Activated T-cell treated with anti-CD3 and anti-CD28 coated beads, Interleukin-2, amount 50 U/mL, for 24 hours (primary cell): ENCODE measurements around the gene FUBP1.
"Not testable (repeated sequence)": the region's sequence is repeated elsewhere in the genome, so short reads cannot be mapped to it uniquely, and the experiment has no call there.

ENCODE experiments used
- DNase-seq: peaks from one replicate; pipeline ENCODE4 v3.0.0-alpha.2; 2020
- H3K27ac Mint-ChIP-seq: 2 replicates; pipeline ENCODE4 v1.8.0; 2020; ENCODE audit warnings: mild to moderate bottlenecking, mixed read lengths
- H3K27me3 Mint-ChIP-seq: 2 replicates; pipeline ENCODE4 v1.8.0; 2020; ENCODE audit warnings: mixed read lengths
- H3K36me3 Mint-ChIP-seq: 2 replicates; pipeline ENCODE4 v1.8.0; 2020; ENCODE audit warnings: low read depth, mixed read lengths
- H3K4me1 Mint-ChIP-seq: 2 replicates; pipeline ENCODE4 v1.8.0; 2020; ENCODE audit warnings: low read depth, mixed read lengths
- H3K4me3 Mint-ChIP-seq: 2 replicates; pipeline ENCODE4 v1.8.0; 2020; ENCODE audit warnings: mild to moderate bottlenecking, moderate library complexity, mixed read lengths
- H3K9me3 Mint-ChIP-seq: 2 replicates; pipeline ENCODE4 v1.8.0; 2020; ENCODE audit warnings: mixed read lengths

FUBP1 gene

DNA sequence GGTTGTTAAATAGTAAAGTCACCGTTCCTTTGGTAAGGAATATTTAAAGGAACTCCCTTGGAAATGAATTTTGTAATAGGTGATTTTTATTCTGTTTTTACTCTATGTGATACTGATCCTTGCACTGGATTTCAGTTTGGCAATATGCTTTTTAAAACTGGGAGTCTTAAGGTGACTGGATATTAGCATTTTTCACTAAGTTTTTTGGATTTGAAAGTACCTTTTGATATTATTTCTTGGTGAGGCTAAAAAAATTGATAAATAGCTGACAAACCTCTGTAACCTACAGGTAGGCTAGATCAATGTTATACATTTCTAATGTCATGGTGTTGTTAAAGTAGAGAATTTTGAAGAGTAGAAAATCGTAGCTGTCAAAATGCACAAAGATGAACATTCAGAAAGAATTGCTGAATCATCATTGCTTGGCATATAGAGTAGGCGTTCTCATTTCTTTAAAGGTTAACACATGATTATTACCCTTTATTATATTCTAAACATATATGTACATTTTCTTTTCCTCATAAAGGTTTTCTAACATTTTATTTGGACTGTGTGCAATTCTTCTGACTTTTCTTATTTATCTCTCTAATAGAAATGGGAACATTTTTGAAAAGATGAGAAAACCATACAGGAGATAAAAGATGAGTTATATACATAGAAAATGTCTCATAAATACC is 24.3 kb upstream of the FUBP1 start:
- H3K4me1 Mint-ChIP-seq = peaks cover 54% of the 10 kb centered on the region
- peak overlapping the region; percentile 45 for H3K27ac Mint-ChIP-seq
- peaks cover 4% of the 10 kb centered on the region for H3K36me3 Mint-ChIP-seq
- DNase-seq = no peak
- H3K9me3 Mint-ChIP-seq = no peaks in the 10 kb centered on the region
- peak overlapping the region; percentile 27 for H3K4me3 Mint-ChIP-seq
- H3K27me3 Mint-ChIP-seq = no peaks in the 10 kb centered on the region

DNA sequence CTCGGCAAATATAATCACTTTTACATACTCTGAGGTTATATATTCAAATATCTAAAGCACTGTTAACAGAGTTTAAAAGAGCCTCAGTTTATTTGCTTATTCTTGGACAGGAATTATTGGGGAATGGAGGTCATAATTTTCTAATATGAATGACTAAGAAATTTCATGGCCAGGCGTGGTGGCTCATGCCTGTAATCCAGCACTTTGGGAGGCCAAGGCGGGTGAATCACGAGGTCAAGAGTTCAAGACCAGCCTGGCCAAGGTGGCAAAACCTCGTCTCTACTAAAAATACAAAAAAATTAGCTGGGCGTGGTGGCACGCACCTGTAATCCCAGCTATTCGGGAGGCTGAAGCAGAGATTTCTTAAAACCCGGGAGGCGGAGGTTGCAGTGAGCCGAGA is 21.7 kb upstream of the FUBP1 start:
- not testable (repeated sequence) for H3K27ac Mint-ChIP-seq, H3K27me3 Mint-ChIP-seq, H3K4me3 Mint-ChIP-seq, H3K9me3 Mint-ChIP-seq, DNase-seq
- H3K4me1 Mint-ChIP-seq = peaks cover 35% of the 10 kb centered on the region
- peaks cover 12% of the 10 kb centered on the region for H3K36me3 Mint-ChIP-seq

DNA sequence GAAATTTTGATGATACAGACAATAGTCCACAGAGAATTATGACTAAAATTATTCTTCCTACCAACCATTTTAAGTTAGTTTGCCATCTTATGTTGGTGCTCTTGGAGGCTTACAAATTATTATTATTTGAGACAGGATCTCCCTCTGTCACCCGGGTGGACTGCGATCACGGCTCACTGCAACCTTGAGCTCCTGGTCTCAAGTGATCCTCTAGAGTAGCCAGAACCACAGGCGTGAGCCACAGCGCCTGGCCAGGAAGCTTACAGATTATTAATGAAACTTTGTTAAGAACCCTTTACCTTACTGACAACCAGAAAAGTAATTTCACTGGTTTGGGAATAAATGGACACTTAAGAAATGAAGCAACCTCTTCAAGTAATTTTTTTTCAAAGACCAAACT is 17.9 kb upstream of the FUBP1 start:
- H3K4me1 Mint-ChIP-seq = peaks cover 10% of the 10 kb centered on the region
- no peaks in the 10 kb centered on the region for H3K9me3 Mint-ChIP-seq
- peaks cover 24% of the 10 kb centered on the region for H3K36me3 Mint-ChIP-seq
- no peak overlapping the region for H3K27ac Mint-ChIP-seq
- H3K4me3 Mint-ChIP-seq = no peak overlapping the region
- H3K27me3 Mint-ChIP-seq = no peaks in the 10 kb centered on the region
- DNase-seq = no peak

- Mint-ChIP-seq H3K4me3 (no peak overlapping the region), H3K4me1 (peaks cover 22% of the 10 kb centered on the region), H3K27me3 (no peaks in the 10 kb centered on the region), H3K27ac (no peak overlapping the region), H3K36me3 (peaks cover 32% of the 10 kb centered on the region), H3K9me3 (no peaks in the 10 kb centered on the region)
- no peak for DNase-seq
Measured at GRCh38 chr1:77994117-77994705, 15.3 kb upstream of the FUBP1 start.

DNA sequence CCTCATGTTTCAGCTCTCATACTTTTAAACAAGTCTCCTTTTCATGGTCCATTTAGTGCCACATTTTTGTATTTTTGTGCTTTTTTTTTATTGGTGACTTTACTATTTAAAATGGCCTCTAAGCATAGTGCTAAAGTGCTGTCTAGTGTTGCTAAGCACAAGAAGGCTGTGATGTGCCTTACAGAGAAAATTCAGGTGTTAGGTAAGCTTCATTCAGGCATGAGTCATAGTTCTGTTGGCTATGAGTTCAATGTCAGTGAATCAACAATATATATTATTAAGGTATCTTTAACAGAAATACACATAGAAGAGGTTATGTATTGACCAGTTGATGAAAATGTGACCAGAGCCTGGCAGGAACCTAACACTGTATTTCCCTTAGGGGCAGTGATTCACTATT is 12.8 kb upstream of the FUBP1 start:
- no peaks in the 10 kb centered on the region for H3K9me3 Mint-ChIP-seq
- H3K36me3 Mint-ChIP-seq = peaks cover 29% of the 10 kb centered on the region
- H3K27me3 Mint-ChIP-seq = no peaks in the 10 kb centered on the region
- no peak overlapping the region for H3K4me3 Mint-ChIP-seq
- H3K27ac Mint-ChIP-seq = no peak overlapping the region
- H3K4me1 Mint-ChIP-seq = peaks cover 42% of the 10 kb centered on the region
- DNase-seq = no peak

DNA sequence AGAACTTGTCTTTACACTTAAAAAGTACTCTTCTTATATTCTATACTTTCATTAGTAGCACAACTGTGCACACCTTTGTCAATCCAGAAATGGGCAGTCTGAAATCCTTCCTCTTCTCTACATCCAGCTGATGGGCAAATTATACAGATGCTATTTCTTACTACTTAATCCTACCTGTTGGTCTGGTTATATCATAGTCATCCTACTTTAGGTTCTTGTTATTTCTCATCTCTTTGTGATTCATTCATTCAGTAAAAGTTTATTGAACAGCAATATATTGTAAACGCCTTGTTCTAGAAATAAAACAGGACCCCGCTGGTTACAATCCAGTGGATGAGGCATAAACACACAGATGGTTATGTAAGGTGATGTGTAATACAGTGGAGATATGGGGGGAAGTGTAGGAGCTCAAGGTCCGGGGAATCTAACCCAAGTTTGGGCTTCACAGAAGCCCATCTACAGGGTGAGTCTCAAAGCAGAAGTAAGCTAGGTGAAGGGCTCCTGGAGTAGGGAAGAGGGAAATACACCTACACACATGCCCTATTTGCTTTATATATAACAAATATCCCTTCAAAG is 11.8 kb upstream of the FUBP1 start:
- DNase-seq = no peak
- no peak overlapping the region for H3K4me3 Mint-ChIP-seq
- peaks cover 52% of the 10 kb centered on the region for H3K4me1 Mint-ChIP-seq
- H3K27me3 Mint-ChIP-seq = no peaks in the 10 kb centered on the region
- H3K27ac Mint-ChIP-seq = peak overlapping the region; percentile 4
- H3K36me3 Mint-ChIP-seq = peaks cover 30% of the 10 kb centered on the region
- no peaks in the 10 kb centered on the region for H3K9me3 Mint-ChIP-seq

- no peak for DNase-seq
- peaks cover 31% of the 10 kb centered on the region for H3K36me3 Mint-ChIP-seq
- H3K4me3 Mint-ChIP-seq = no peak overlapping the region
- H3K27ac Mint-ChIP-seq = no peak overlapping the region
- H3K9me3 Mint-ChIP-seq = no peaks in the 10 kb centered on the region
- no peaks in the 10 kb centered on the region for H3K27me3 Mint-ChIP-seq
- H3K4me1 Mint-ChIP-seq = peaks cover 57% of the 10 kb centered on the region
Measured at GRCh38 chr1:77989744-77990143, 10.9 kb upstream of the FUBP1 start.

GRCh38 chr1:77987919-77988318 is 9.0 kb upstream of the FUBP1 start:
- DNase-seq = no peak
- Mint-ChIP-seq H3K9me3 (no peaks in the 10 kb centered on the region), H3K27me3 (no peaks in the 10 kb centered on the region), H3K4me3 (no peak overlapping the region), H3K27ac (no peak overlapping the region), H3K4me1 (peaks cover 69% of the 10 kb centered on the region), H3K36me3 (peaks cover 36% of the 10 kb centered on the region)

- Mint-ChIP-seq H3K9me3 (no peaks in the 10 kb centered on the region), H3K4me1 (peaks cover 71% of the 10 kb centered on the region)
- DNase-seq = no peak
Measured at GRCh38 chr1:77986810-77987209, 7.9 kb upstream of the FUBP1 start.

GRCh38 chr1:77984629-77985028 is 5.8 kb upstream of the FUBP1 start:
- no peak for DNase-seq
- H3K27ac Mint-ChIP-seq = no peak overlapping the region
- H3K4me3 Mint-ChIP-seq = no peak overlapping the region

More at GRCh38 chr1:77986810-77987209, 7.9 kb upstream of the FUBP1 start:
- no peaks in the 10 kb centered on the region for H3K27me3 Mint-ChIP-seq
- no peak overlapping the region for H3K4me3 Mint-ChIP-seq
- peaks cover 44% of the 10 kb centered on the region for H3K36me3 Mint-ChIP-seq
- H3K27ac Mint-ChIP-seq = no peak overlapping the region

GRCh38 chr1:77983997-77984355 is 5.1 kb upstream of the FUBP1 start:
- Mint-ChIP-seq H3K27me3 (no peaks in the 10 kb centered on the region), H3K4me3 (no peak overlapping the region), H3K36me3 (peaks cover 42% of the 10 kb centered on the region), H3K9me3 (no peaks in the 10 kb centered on the region), H3K27ac (peak overlapping the region; percentile 33), H3K4me1 (peaks cover 63% of the 10 kb centered on the region)
- no peak for DNase-seq

More at GRCh38 chr1:77984629-77985028, 5.8 kb upstream of the FUBP1 start:
- Mint-ChIP-seq H3K4me1 (peaks cover 67% of the 10 kb centered on the region), H3K27me3 (no peaks in the 10 kb centered on the region), H3K9me3 (no peaks in the 10 kb centered on the region), H3K36me3 (peaks cover 44% of the 10 kb centered on the region)

DNA sequence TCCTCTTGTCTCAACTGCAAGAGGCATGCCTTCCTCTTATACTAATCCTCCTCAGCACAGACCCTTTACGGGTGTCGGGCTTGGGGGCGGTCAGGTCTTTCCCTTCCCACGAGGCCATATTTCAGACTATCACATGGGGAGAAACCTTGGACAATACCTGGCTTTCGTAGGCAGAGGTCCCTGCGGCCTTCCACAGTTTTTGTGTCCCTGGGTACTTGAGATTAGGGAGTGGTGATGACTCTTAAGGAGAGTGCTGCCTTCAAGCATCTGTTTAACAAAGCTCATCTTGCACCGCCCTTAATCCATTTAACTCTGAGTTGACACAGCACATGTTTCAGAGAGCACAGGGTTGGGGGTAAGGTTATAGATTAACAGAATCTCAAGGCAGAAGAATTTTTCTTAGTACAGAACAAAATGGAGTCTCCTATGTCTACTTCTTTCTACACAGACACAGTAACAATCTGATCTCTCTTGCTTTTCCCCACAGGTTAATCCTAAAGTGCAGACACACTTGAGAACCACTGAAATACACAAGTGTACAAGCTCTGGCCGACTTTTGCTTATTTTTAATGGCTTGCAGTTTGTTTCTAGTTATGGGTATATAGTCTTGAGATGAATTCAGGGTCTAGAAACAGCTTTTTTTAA is 4.6 kb upstream of the FUBP1 start:
- DNase-seq, H3K27me3 Mint-ChIP-seq, H3K9me3 Mint-ChIP-seq, H3K4me3 Mint-ChIP-seq: not testable (repeated sequence)
- peaks cover 42% of the 10 kb centered on the region for H3K36me3 Mint-ChIP-seq
- H3K27ac Mint-ChIP-seq = peak overlapping the region; percentile 5
- peaks cover 60% of the 10 kb centered on the region for H3K4me1 Mint-ChIP-seq

- DNase-seq = peak; percentile 59
- Mint-ChIP-seq H3K4me1 (peaks cover 45% of the 10 kb centered on the region), H3K9me3 (no peaks in the 10 kb centered on the region), H3K27me3 (no peaks in the 10 kb centered on the region), H3K4me3 (no peak overlapping the region), H3K36me3 (peaks cover 48% of the 10 kb centered on the region), H3K27ac (no peak overlapping the region)
Measured at GRCh38 chr1:77978293-77978968, 441 bp downstream of the FUBP1 start.

DNA sequence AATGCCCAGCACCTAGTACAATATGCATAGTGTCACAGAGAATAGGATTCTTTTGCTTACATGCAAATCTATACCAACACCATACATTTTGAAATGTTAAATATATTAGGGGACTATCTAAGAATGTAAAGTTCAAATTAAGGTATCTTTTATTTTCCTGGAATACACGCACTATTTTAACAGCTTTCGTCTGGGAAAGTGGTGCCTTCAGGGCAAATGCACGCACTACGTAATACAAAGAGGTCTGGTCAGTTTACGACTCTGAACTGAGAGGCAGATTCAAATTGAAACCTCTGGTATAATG is 931 bp downstream of the FUBP1 start:
- H3K4me3 Mint-ChIP-seq = no peak overlapping the region
- peaks cover 49% of the 10 kb centered on the region for H3K36me3 Mint-ChIP-seq
- no peak overlapping the region for H3K27ac Mint-ChIP-seq
- H3K27me3 Mint-ChIP-seq = no peaks in the 10 kb centered on the region
- peaks cover 46% of the 10 kb centered on the region for H3K4me1 Mint-ChIP-seq
- DNase-seq = no peak
- no peaks in the 10 kb centered on the region for H3K9me3 Mint-ChIP-seq
